Tibial nerve (tissue), 4 donors: ENCODE data around the gene EGFL6.

Source experiments
- EP300 ChIP-seq, 2 donors: sonication (generic); formaldehyde crosslinking; IDR thresholded peaks; one replicate each; pipeline ENCODE4 v1.6.1; 2017; ENCODE audit warnings: antibody characterized with exemption in 2 of 2, mild to moderate bottlenecking in 1 of 2
- TF ChIP-seq, protein P1 (sequence below), 5 experiments: fragments of 200-600 bp in 3 of 5; fragments of 450-650 bp in 2 of 5; sonication (generic) in 3 of 5; IDR thresholded peaks; one replicate each; pipeline ENCODE4 v1.5.1; 2016 to 2019; ENCODE audit warnings: antibody characterized with exemption in 5 of 5, mild to moderate bottlenecking in 3 of 5, moderate library complexity in 2 of 5

DNA sequence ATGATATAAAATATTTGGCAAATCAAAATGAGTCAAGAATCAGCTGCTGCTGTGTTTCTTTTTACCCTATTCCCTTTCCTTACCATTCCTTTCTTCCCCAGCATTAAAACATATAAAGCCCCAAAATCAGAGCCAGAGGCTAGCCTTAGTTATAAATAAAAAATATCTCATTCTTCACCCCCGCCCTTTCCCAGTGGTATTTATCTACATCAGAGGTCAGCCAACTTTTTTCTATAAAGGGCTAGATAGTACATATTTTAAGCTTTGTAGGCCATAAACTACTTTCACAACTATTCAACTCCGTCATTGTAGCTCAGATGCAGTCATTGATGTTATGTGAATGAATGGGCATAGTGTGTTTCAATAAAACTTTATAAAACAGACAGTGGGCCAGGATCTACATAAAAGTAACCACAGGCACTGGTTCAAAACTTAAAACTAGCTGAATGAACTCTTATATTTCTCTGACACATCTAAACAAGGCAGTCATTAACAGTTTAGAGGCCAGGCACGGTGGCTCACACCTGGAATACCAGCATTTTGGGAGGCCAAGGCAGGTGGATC, 53.1 kb downstream of the EGFL6 start:
- TF ChIP-seq, protein P1, sequence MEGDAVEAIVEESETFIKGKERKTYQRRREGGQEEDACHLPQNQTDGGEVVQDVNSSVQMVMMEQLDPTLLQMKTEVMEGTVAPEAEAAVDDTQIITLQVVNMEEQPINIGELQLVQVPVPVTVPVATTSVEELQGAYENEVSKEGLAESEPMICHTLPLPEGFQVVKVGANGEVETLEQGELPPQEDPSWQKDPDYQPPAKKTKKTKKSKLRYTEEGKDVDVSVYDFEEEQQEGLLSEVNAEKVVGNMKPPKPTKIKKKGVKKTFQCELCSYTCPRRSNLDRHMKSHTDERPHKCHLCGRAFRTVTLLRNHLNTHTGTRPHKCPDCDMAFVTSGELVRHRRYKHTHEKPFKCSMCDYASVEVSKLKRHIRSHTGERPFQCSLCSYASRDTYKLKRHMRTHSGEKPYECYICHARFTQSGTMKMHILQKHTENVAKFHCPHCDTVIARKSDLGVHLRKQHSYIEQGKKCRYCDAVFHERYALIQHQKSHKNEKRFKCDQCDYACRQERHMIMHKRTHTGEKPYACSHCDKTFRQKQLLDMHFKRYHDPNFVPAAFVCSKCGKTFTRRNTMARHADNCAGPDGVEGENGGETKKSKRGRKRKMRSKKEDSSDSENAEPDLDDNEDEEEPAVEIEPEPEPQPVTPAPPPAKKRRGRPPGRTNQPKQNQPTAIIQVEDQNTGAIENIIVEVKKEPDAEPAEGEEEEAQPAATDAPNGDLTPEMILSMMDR (IDR thresholded peaks at IDR 0.05), result no peak
- no peak for TF ChIP-seq EP300 (IDR thresholded peaks at IDR 0.05)
